Fibroblast of villous mesenchyme (primary cell): Measurements from ENCODE around the gene SALL2. TPM values are rescaled to one million over a fixed set of nuclear protein-coding genes. Genes with fewer than 3 reads are reported as not detected.
A peak's percentile ranks its signal among the peaks of the same experiment; 100 is the strongest.

Experiments used
- DNase-seq: peaks from one replicate; pipeline ENCODE4 v3.0.0-alpha.2; 2010; ENCODE audit warnings: low read depth
- H3K4me3 ChIP-seq: 2 replicates; pipeline ENCODE4 v1.5.1; 2011; ENCODE audit warnings: low read depth, mild to moderate bottlenecking, low read length
- total RNA-seq: library from RNA; depleted of rRNA; stranded (reverse); fragments of >200 nt; gene quantifications from 2 replicates; pipeline ENCODE4 v1.2.3, GENCODE V29; 2012
- TF ChIP-seq, protein P1 (sequence below): IDR thresholded peaks from 2 replicates; pipeline ENCODE4 v1.5.1; 2012; ENCODE audit warnings: low read depth, mild to moderate bottlenecking, low read length; ENCODE audit not compliant: insufficient read depth

Gene SALL2
- total RNA-seq, 1 donor, result 3.9 TPM

DNA sequence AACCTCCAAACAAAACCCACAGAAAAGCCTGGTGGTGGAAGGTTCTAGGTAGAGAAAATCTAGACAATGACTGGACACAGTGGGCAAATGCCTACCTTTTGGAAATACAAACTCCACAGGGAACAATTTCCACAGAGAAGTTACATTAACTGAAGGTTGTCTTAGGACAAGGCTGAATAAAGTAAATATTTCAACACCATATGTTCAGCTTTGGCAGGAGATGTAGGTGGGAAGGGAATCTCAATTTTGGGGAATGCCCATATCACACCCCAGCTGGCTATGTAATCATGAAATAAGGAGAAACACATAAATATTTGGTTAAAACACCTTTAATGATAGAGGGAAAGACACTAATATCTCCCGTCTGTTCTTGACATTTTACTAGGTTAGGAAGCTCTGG is 5.4 kb downstream of the SALL2 start:
- no peak for DNase-seq
- H3K4me3 ChIP-seq, result no peak overlapping the region
- TF ChIP-seq, protein P1, sequence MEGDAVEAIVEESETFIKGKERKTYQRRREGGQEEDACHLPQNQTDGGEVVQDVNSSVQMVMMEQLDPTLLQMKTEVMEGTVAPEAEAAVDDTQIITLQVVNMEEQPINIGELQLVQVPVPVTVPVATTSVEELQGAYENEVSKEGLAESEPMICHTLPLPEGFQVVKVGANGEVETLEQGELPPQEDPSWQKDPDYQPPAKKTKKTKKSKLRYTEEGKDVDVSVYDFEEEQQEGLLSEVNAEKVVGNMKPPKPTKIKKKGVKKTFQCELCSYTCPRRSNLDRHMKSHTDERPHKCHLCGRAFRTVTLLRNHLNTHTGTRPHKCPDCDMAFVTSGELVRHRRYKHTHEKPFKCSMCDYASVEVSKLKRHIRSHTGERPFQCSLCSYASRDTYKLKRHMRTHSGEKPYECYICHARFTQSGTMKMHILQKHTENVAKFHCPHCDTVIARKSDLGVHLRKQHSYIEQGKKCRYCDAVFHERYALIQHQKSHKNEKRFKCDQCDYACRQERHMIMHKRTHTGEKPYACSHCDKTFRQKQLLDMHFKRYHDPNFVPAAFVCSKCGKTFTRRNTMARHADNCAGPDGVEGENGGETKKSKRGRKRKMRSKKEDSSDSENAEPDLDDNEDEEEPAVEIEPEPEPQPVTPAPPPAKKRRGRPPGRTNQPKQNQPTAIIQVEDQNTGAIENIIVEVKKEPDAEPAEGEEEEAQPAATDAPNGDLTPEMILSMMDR, result no peak

GRCh38 chr14:21518725-21519124 is 7.4 kb downstream of the SALL2 start:
- TF ChIP-seq, protein P1, result no peak
- DNase-seq, result no peak
- H3K4me3 ChIP-seq, result no peak overlapping the region

- no peak overlapping the region for H3K4me3 ChIP-seq
- TF ChIP-seq, protein P1, result no peak
- DNase-seq, result no peak
Observed at GRCh38 chr14:21514341-21514740, 11.8 kb downstream of the SALL2 start.

- H3K4me3 ChIP-seq, result peak within 1 kb of the TSS; percentile 89
- peak; percentile 99 for DNase-seq
- TF ChIP-seq, protein P1, result no peak
Observed at GRCh38 chr14:21510735-21511657, 15.2 kb downstream of the SALL2 start, which contains the start of gene METTL3. METTL3 (minus strand) TSS chr14:21511340; CDS start chr14:21511223, 117 bp downstream.

DNA sequence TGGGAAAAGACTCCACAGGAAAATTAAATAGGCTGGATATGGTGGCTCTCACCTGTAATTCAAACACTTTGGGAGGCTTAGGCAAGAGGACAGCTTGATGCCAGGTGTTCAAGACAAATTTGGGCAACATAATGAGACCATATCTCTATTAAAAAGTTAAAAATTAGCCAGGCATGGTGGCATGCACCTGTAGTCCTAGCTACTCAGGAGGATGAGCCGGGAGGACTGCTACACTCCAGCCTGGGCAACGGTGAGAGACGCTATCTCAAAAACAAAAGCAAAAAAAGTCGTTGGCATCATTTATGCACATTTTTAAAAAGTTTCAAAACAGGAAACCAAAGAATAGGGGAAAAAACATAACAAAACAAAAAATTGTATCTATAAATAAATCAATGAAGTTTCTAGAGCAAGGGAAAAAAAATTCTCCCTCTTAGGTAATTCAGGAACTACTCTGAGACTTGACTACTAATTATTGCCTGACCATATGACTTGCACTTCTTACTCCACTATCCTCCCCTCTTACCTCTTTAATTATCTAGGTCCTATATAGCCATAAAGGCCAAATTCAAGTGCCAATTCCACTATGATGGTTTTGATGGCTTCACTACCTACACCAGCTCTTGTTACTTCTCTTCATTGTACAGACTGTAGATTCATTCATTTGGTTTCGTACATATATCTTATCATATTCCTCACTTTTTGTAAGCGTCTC is 16.6 kb downstream of the SALL2 start:
- no peak for DNase-seq
- H3K4me3 ChIP-seq, result peak overlapping the region; percentile 89
- TF ChIP-seq, protein P1, result no peak

- TF ChIP-seq, protein P1, result no peak
- no peak overlapping the region for H3K4me3 ChIP-seq
- DNase-seq, result no peak
Observed at GRCh38 chr14:21506557-21506956, 19.6 kb downstream of the SALL2 start.
